ENCODE data around the gene NCAPG2. TPM values are rescaled to one million over a fixed set of nuclear protein-coding genes. Genes with fewer than 3 reads are reported as not detected.

The NCAPG2 gene
- total RNA-seq, 4 donors from 2014 or later = 4.2 to 6.2 (median 4.4) TPM

DNA sequence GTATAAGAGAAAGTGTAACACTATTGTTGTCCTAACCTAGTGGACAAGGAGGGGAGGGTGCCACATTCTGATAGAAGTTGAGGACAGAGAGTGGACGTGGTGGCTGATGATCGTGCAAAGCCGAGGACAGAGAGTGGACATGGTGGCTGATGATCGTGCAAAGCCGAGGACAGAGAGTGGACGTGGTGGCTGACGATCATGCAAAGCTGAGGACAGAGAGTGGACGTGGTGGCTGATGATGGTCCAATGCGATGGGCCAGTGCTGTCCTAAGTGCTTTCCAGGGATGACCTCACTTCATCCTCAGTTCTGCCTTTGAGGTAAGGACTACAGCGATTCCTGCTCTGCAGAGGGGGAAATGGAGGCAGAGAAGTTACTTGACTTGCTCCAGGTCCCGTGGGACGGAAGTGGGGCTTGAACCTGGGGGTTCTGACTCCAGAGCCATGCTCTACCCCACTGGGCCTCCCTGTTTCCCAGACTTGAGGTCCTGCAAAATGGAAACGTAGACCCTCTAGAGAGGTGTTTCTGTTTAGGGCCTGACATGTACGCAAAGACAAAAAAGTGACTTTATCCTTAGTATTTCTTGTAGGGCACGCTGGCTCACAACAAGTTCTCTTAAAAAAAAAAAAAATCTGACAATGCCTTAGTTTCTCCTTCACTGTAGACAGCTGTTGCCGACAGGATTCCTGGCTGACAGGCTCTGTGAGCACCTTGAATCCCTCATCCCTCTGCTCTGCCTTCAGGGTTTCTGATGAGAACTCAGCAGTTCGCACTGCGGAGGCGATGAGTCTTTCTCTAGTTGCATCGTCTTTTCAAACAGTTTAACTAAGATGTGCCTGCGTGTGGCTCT, 20.3 kb upstream of the NCAPG2 start:
- intact Hi-C loops (cut with DNase I) = no loop called here
- H3K27me3 ChIP-seq = no peaks in the 10 kb centered on the region
- WGBS = 80% methylated on average over 21 of the region's 21 CpGs
- TF ChIP-seq POLR2A (IDR thresholded peaks at IDR 0.05; ENCODE audit: low read depth) = no peak
- TF ChIP-seq EP300 (IDR thresholded peaks at IDR 0.05) = no peak
- TF ChIP-seq POLR2AphosphoS5 (IDR thresholded peaks at IDR 0.05) = no peak
- TF ChIP-seq, protein P1, sequence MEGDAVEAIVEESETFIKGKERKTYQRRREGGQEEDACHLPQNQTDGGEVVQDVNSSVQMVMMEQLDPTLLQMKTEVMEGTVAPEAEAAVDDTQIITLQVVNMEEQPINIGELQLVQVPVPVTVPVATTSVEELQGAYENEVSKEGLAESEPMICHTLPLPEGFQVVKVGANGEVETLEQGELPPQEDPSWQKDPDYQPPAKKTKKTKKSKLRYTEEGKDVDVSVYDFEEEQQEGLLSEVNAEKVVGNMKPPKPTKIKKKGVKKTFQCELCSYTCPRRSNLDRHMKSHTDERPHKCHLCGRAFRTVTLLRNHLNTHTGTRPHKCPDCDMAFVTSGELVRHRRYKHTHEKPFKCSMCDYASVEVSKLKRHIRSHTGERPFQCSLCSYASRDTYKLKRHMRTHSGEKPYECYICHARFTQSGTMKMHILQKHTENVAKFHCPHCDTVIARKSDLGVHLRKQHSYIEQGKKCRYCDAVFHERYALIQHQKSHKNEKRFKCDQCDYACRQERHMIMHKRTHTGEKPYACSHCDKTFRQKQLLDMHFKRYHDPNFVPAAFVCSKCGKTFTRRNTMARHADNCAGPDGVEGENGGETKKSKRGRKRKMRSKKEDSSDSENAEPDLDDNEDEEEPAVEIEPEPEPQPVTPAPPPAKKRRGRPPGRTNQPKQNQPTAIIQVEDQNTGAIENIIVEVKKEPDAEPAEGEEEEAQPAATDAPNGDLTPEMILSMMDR (IDR thresholded peaks at IDR 0.05) = no peak
- no peak overlapping the region for H3K27ac ChIP-seq (replicated peaks in 1 of 4)
- no peak for DNase-seq (ENCODE audit: extremely low spot score)
- peaks cover 0 to 5% (median 3%) of the 10 kb centered on the region in 4 donors for H3K36me3 ChIP-seq
- H3K9me3 ChIP-seq = no peaks in the 10 kb centered on the region
- H3K4me3 ChIP-seq = no peak overlapping the region
- no peaks in the 10 kb centered on the region for H3K4me1 ChIP-seq

DNA sequence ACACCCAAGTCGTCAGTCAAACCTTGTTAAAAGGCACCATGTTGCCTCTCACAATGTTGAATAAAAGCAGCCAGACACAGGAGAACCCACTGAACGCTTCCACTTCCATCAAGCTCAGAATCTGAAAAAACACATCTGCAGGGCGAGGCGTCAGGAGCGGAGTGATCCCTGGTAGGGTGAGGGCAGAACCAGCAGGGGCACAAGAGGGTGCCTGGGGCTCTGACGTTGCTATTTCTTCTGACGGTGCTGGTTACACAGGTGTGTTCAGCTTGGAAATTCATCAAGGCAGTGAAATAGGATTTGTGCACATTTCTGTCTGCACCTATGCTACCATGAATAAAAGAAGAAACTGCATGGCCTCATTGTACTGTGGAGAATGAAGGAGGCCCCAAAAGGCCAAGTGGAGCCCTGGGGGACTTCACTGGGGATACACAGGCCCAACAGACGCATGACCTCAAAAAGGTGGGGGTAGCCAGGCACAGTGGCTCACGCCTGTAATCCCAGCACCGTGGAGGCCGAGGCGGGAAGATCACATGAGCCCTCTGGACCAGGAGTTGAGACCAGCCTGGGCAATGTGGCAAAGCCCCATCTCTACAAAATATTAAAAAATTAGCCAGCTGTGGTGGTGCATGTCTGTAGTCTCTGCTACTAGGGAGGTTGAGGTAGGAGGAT, 19.2 kb upstream of the NCAPG2 start:
- H3K27ac ChIP-seq (replicated peaks in 1 of 4) = no peak overlapping the region
- no peaks in the 10 kb centered on the region for H3K27me3 ChIP-seq
- H3K4me1 ChIP-seq = no peaks in the 10 kb centered on the region
- H3K36me3 ChIP-seq = no peaks in the 10 kb centered on the region
- no peak overlapping the region for H3K4me3 ChIP-seq
- no peak for DNase-seq (ENCODE audit: extremely low spot score)
- H3K9me3 ChIP-seq = no peaks in the 10 kb centered on the region
- TF ChIP-seq, protein P1 (IDR thresholded peaks at IDR 0.05) = no peak
- no peak for TF ChIP-seq EP300 (IDR thresholded peaks at IDR 0.05)
- no peak for TF ChIP-seq POLR2A (IDR thresholded peaks at IDR 0.05; ENCODE audit: low read depth)
- no peak for TF ChIP-seq POLR2AphosphoS5 (IDR thresholded peaks at IDR 0.05)
- 91% methylated on average over 7 of the region's 12 CpGs for WGBS
- intact Hi-C loops (cut with DNase I) = no loop called here

DNA sequence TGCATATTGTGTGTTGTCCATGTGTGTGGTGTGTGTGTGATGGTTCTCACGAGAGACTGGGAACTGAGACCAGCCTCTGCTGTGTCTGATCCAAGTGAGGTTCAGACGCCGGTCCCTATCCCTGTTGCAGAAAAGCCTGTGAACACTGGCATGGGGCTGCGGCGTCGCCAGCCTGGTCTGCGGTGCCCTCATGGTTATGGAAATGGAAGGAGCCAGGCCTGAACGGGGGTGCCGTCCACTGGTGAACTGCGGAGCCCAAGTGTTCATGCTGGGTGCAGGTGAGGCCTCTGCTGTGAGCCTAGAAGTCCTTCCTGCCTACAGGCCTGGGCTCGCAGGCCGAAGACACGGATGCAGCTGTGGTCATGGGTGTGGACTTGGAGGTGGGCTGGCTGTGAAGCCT, 18.7 kb upstream of the NCAPG2 start:
- no peak for DNase-seq (ENCODE audit: extremely low spot score)
- 89% methylated on average over 13 of the region's 13 CpGs for WGBS

GRCh38 chr7:158722574-158723237, 18.1 kb upstream of the NCAPG2 start:
- intact Hi-C loops (cut with DNase I) = no loop called here

More for the DNA sequence above, 18.7 kb upstream of the NCAPG2 start:
- no peaks in the 10 kb centered on the region for H3K9me3 ChIP-seq
- TF ChIP-seq EP300 (IDR thresholded peaks at IDR 0.05) (no peak), POLR2AphosphoS5 (IDR thresholded peaks at IDR 0.05) (no peak), POLR2A (IDR thresholded peaks at IDR 0.05; ENCODE audit: low read depth) (no peak)
- TF ChIP-seq, protein P1 (IDR thresholded peaks at IDR 0.05) = no peak
- no peaks in the 10 kb centered on the region for H3K4me1 ChIP-seq
- H3K27me3 ChIP-seq = no peaks in the 10 kb centered on the region
- H3K4me3 ChIP-seq = no peak overlapping the region
- intact Hi-C loops (cut with DNase I) = no loop called here
- H3K27ac ChIP-seq (replicated peaks in 1 of 4) = no peak overlapping the region
- no peaks in the 10 kb centered on the region for H3K36me3 ChIP-seq

More at GRCh38 chr7:158722574-158723237, 18.1 kb upstream of the NCAPG2 start:
- Histone ChIP-seq H3K9me3 (no peaks in the 10 kb centered on the region), H3K27ac (replicated peaks in 1 of 4) (no peak overlapping the region), H3K36me3 (no peaks in the 10 kb centered on the region), H3K27me3 (no peaks in the 10 kb centered on the region), H3K4me1 (no peaks in the 10 kb centered on the region), H3K4me3 (no peak overlapping the region)
- TF ChIP-seq, protein P1 (IDR thresholded peaks at IDR 0.05) = no peak
- DNase-seq (ENCODE audit: extremely low spot score) = no peak
- WGBS = 93% methylated on average over 6 of the region's 6 CpGs
